K562 (cell line): ENCODE data around the gene GPSM3. TPM values are rescaled to one million over a fixed set of nuclear protein-coding genes. Genes with fewer than 3 reads are reported as not detected.

ENCODE experiments used
- CCAR2 ChIP-seq: fragments of 200-400 bp; formaldehyde crosslinking; IDR thresholded peaks from 2 replicates; pipeline ENCODE4 v1.6.1; 2017; ENCODE audit warnings: mild to moderate bottlenecking, low read depth, low read length
- EZH2 ChIP-seq: IDR thresholded peaks from 2 replicates; pipeline ENCODE4 v1.6.1; 2012; ENCODE audit warnings: low read depth, mild to moderate bottlenecking, inconsistent platforms, low read length, borderline replicate concordance
- GTF2B ChIP-seq: IDR thresholded peaks from 2 replicates; pipeline ENCODE4 v1.6.1; 2011; ENCODE audit not compliant: insufficient read length; ENCODE audit errors: extremely low read depth
- HDAC8 ChIP-seq: fragments of 450-650 bp; IDR thresholded peaks from 2 replicates; pipeline ENCODE4 v1.6.1; 2016; ENCODE audit warnings: mild to moderate bottlenecking, missing genetic modification characterization, moderate library complexity, missing compliant biosample characterization
- MGA ChIP-seq: fragments of 450-650 bp; IDR thresholded peaks from 2 replicates; pipeline ENCODE4 v1.6.1; 2016; ENCODE audit warnings: mild to moderate bottlenecking, moderate library complexity
- SAP30 ChIP-seq: fragments of 200-600 bp; sonication (generic); IDR thresholded peaks from 2 replicates; pipeline ENCODE4 v1.6.1; 2012; ENCODE audit warnings: borderline replicate concordance, low read depth, mild to moderate bottlenecking, moderate library complexity, low read length, control low read depth, inconsistent platforms; ENCODE audit not compliant: insufficient read depth, poor library complexity, severe bottlenecking
- SMARCC2 ChIP-seq: fragments of 450-650 bp; IDR thresholded peaks from 2 replicates; pipeline ENCODE4 v1.6.1; 2017; ENCODE audit warnings: antibody characterized with exemption, moderate library complexity, mild to moderate bottlenecking, low read depth
- polyA plus RNA-seq, 8 experiments: library from polyadenylated mRNA; depleted of rRNA in 4 of 8; stranded (reverse) in 5 of 8; unstranded in 3 of 8; fragments of >200 nt; fragmentation: Nextera tagmentation in 2 of 8; fragmentation: Illumina TruSeq in 1 of 8; extraction: Ambion mirVana in 2 of 8; extraction: Trizol in 1 of 8; gene quantifications; 2 replicates each; pipeline versions ENCODE4 v1.2.1 to v1.2.3, GENCODE V29; 2011 to 2014; ENCODE audit warnings: inconsistent platforms in 1 of 8, missing spikeins in 1 of 8
- total RNA-seq, 7 experiments: library from RNA; depleted of rRNA in 6 of 7; stranded (reverse); fragments of >200 nt in 6 of 7; fragmentation: Illumina TruSeq in 2 of 7; extraction: Trizol in 2 of 7; gene quantifications; 2 replicates each; pipeline versions ENCODE4 v1.2.1 to v1.2.3, GENCODE V29; 2011 to 2021; ENCODE audit warnings: low replicate concordance in 1 of 7
- TF ChIP-seq, protein P1 (sequence below): sonication (generic); IDR thresholded peaks from 2 replicates; pipeline ENCODE4 v1.6.1; 2016

Gene GPSM3
- total and polyA plus RNA-seq, 9 of the 15 experiments (the other 6 are each of a cell fraction or from before 2014, with no cell fraction given) = 5.3 to 42.6 (median 24.4) TPM

GRCh38 chr6:32152769-32153563, 39.5 kb downstream of the GPSM3 start (continued):
- TF ChIP-seq CCAR2 = no peak
- TF ChIP-seq SAP30 = no peak
- TF ChIP-seq HDAC8 (tag) = no peak
- TF ChIP-seq EZH2 = no peak
- TF ChIP-seq SMARCC2 = peak; percentile 18; the same call in 1 of the 2 replicates
- peak; percentile 24; the same call in 1 of the 2 replicates for TF ChIP-seq MGA
- TF ChIP-seq GTF2B = no peak
- TF ChIP-seq, protein P1, sequence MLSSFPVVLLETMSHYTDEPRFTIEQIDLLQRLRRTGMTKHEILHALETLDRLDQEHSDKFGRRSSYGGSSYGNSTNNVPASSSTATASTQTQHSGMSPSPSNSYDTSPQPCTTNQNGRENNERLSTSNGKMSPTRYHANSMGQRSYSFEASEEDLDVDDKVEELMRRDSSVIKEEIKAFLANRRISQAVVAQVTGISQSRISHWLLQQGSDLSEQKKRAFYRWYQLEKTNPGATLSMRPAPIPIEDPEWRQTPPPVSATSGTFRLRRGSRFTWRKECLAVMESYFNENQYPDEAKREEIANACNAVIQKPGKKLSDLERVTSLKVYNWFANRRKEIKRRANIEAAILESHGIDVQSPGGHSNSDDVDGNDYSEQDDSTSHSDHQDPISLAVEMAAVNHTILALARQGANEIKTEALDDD = peak; percentile 46; the same call in 1 of the 2 replicates
